IMR-90 (cell line): Measurements from ENCODE around the gene DYSF. TPM values are rescaled to one million over a fixed set of nuclear protein-coding genes. Genes with fewer than 3 reads are reported as not detected.

ENCODE experiments used
- ATAC-seq: fragments of 200-7000 bp; cut with Tn5 transposase; 2 replicates; pipeline ENCODE4 v1.9.1; 2020; ENCODE audit warnings: low read depth, mild to moderate bottlenecking, moderate library complexity
- BruUV-seq: library from RNA; stranded (reverse); fragments of 400-500 nt; replicated peaks from 2 replicates; lab custom pipeline; 2021; lab: Mats Ljungman, UMichigan
- CTCF ChIA-PET: fragments of 300-600 bp; formaldehyde crosslinking; extraction: SDS; loops from one replicate; lab custom pipeline; 2021; ENCODE audit warnings: antibody characterized with exemption; lab: Yijun Ruan, JAX
- POLR2A ChIA-PET: fragments of 300-600 bp; sonication (Branson Sonifier 250); formaldehyde crosslinking; loops from one replicate; lab custom pipeline; 2022; ENCODE audit warnings: antibody characterized with exemption; ENCODE audit not compliant: unreplicated experiment; lab: Charles Lee
- DNase-seq: peaks from one replicate; pipeline ENCODE4 v3.0.0; 2013
- H2AFZ ChIP-seq: replicated peaks from 2 replicates; pipeline ENCODE3; 2013; ENCODE audit warnings: low read length, mild to moderate bottlenecking; ENCODE audit not compliant: poor library complexity
- H2AK5ac ChIP-seq: 2 replicates; pipeline ENCODE4 v1.6.1; 2013; ENCODE audit warnings: low read depth, low read length, inconsistent platforms
- H2AK9ac ChIP-seq: replicated peaks from 2 replicates; pipeline ENCODE3; 2013; ENCODE audit warnings: mild to moderate bottlenecking, low read depth, low read length, moderate library complexity; ENCODE audit not compliant: poor library complexity
- H2BK120ac ChIP-seq: 2 replicates; pipeline ENCODE4 v1.6.1; 2013; ENCODE audit warnings: low read depth, low read length, inconsistent platforms
- H2BK15ac ChIP-seq: 3 replicates; pipeline ENCODE4 v1.6.1; 2013; ENCODE audit warnings: low read depth, low read length, inconsistent platforms
- H2BK20ac ChIP-seq: 2 replicates; pipeline ENCODE4 v1.6.1; 2013; ENCODE audit warnings: low read depth, mild to moderate bottlenecking, inconsistent platforms, low read length, moderate library complexity
- H2BK5ac ChIP-seq: 2 replicates; pipeline ENCODE4 v1.6.1; 2013; ENCODE audit warnings: mild to moderate bottlenecking, low read depth, low read length, inconsistent platforms; ENCODE audit not compliant: poor library complexity, severe bottlenecking
- H3K14ac ChIP-seq: replicated peaks from 2 replicates; pipeline ENCODE4 v1.6.1; 2013; ENCODE audit warnings: low read depth, low read length, inconsistent platforms
- H3K18ac ChIP-seq: 2 replicates; pipeline ENCODE4 v1.6.1; 2013; ENCODE audit warnings: low read depth, low read length, control low read depth
- H3K23ac ChIP-seq: 2 replicates; pipeline ENCODE4 v1.6.1; 2013; ENCODE audit warnings: low read depth, low read length, inconsistent platforms
- H3K27ac ChIP-seq: 2 replicates; pipeline ENCODE4 v1.5.1; 2013; ENCODE audit warnings: mild to moderate bottlenecking, control low read depth, low read length; ENCODE audit not compliant: insufficient read depth
- H3K27me3 ChIP-seq: 2 replicates; pipeline ENCODE4 v1.6.1; 2013; ENCODE audit warnings: low read length; ENCODE audit not compliant: control insufficient read depth, insufficient read depth
- H3K36me3 ChIP-seq: 2 replicates; pipeline ENCODE4 v1.6.1; 2013; ENCODE audit warnings: low read length, mixed read lengths; ENCODE audit not compliant: control insufficient read depth, insufficient read depth
- H3K4ac ChIP-seq: 2 replicates; pipeline ENCODE4 v1.6.1; 2013; ENCODE audit warnings: low read depth, low read length, inconsistent platforms
- H3K4me1 ChIP-seq: 2 replicates; pipeline ENCODE4 v1.6.1; 2013; ENCODE audit warnings: low read length, mixed read lengths; ENCODE audit not compliant: control insufficient read depth, insufficient read depth
- H3K4me2 ChIP-seq: 2 replicates; pipeline ENCODE4 v1.6.1; 2013; ENCODE audit warnings: low read depth, mild to moderate bottlenecking, control low read depth, low read length, moderate library complexity
- H3K4me3 ChIP-seq: 2 replicates; pipeline ENCODE4 v1.5.1; 2013; ENCODE audit warnings: low read depth, mild to moderate bottlenecking, control low read depth, low read length, moderate library complexity; ENCODE audit not compliant: insufficient read depth
- H3K56ac ChIP-seq: 2 replicates; pipeline ENCODE4 v1.6.1; 2013; ENCODE audit warnings: low read length, inconsistent platforms; ENCODE audit not compliant: insufficient read depth; ENCODE audit errors: extremely low read depth
- H3K79me1 ChIP-seq, 2 experiments: 2 replicates each; pipeline ENCODE4 v1.6.1; 2013; ENCODE audit warnings: low read length in 2 of 2, inconsistent platforms in 1 of 2, low read depth in 1 of 2
- H3K9ac ChIP-seq: 2 replicates; pipeline ENCODE4 v1.6.1; 2013; ENCODE audit warnings: low read depth, low read length, control low read depth
- H3K9me1 ChIP-seq: 2 replicates; pipeline ENCODE4 v1.6.1; 2013; ENCODE audit warnings: low read length, inconsistent platforms; ENCODE audit not compliant: insufficient read depth
- H3K9me3 ChIP-seq: 2 replicates; pipeline ENCODE4 v1.6.1; 2013; ENCODE audit warnings: low read length; ENCODE audit not compliant: control insufficient read depth, insufficient read depth
- H4K20me1 ChIP-seq: 2 replicates; pipeline ENCODE4 v1.6.1; 2013; ENCODE audit warnings: low read length, inconsistent platforms; ENCODE audit not compliant: insufficient read depth
- H4K5ac ChIP-seq: 2 replicates; pipeline ENCODE4 v1.6.1; 2013; ENCODE audit warnings: mild to moderate bottlenecking, low read depth, low read length, control low read depth
- H4K8ac ChIP-seq, 2 experiments: 2 replicates each; pipeline ENCODE4 v1.6.1; 2013; ENCODE audit warnings: low read depth in 2 of 2, low read length in 2 of 2, control low read depth in 1 of 2, inconsistent platforms in 1 of 2
- H4K91ac ChIP-seq: 2 replicates; pipeline ENCODE4 v1.6.1; 2013; ENCODE audit warnings: low read depth, low read length, inconsistent platforms; ENCODE audit not compliant: insufficient read depth
- CEBPB ChIP-seq: IDR thresholded peaks from 2 replicates; pipeline ENCODE4 v1.6.1; 2012; ENCODE audit warnings: low read depth, low read length, improper control_type of control experiment
- CHD1 ChIP-seq: IDR thresholded peaks from 2 replicates; pipeline ENCODE4 v1.6.1; 2012; ENCODE audit warnings: low read depth, low read length, improper control_type of control experiment
- FOS ChIP-seq: fragments of 150-350 bp; IDR thresholded peaks from 2 replicates; pipeline ENCODE4 v1.6.1; 2016; ENCODE audit warnings: low read depth, low read length
- MAFK ChIP-seq: IDR thresholded peaks from 2 replicates; pipeline ENCODE4 v1.6.1; 2012; ENCODE audit warnings: low read depth, low read length, improper control_type of control experiment
- MAZ ChIP-seq: IDR thresholded peaks from 2 replicates; pipeline ENCODE4 v1.6.1; 2012; ENCODE audit warnings: low read depth, mild to moderate bottlenecking, low read length, improper control_type of control experiment, moderate library complexity, borderline replicate concordance
- RAD21 ChIP-seq: IDR thresholded peaks from 2 replicates; pipeline ENCODE4 v1.6.1; 2012; ENCODE audit warnings: low read length, improper control_type of control experiment
- RCOR1 ChIP-seq: IDR thresholded peaks from 2 replicates; pipeline ENCODE4 v1.6.1; 2012; ENCODE audit warnings: mild to moderate bottlenecking, low read length, improper control_type of control experiment; ENCODE audit not compliant: insufficient replicate concordance
- RFX5 ChIP-seq: IDR thresholded peaks from 2 replicates; pipeline ENCODE4 v1.8.0; 2012; ENCODE audit warnings: low read depth, mild to moderate bottlenecking, low read length, moderate library complexity
- SMC3 ChIP-seq: fragments of 150-350 bp; IDR thresholded peaks from 2 replicates; pipeline ENCODE4 v1.6.1; 2016; ENCODE audit warnings: low read depth, mild to moderate bottlenecking, antibody characterized with exemption, low read length, moderate library complexity
- WGBS, 2 experiments: methylation state at CpG; one replicate each; pipeline versions ENCODE4 v1.1.5 to v1.1.7; 2013; ENCODE audit warnings: missing lambda C conversion rate in 2 of 2; ENCODE audit not compliant: insufficient read length in 1 of 2; ENCODE audit errors: extremely low coverage in 2 of 2; 5-methylcytosine and 5-hydroxymethylcytosine counted together
- dilution Hi-C: fragments of 300-500 bp; cut with HindIII; formaldehyde crosslinking; loops from one replicate; pipeline ENCODE4 v1.14.3; 2018; ENCODE audit warnings: low sequenced_read_pairs; ENCODE audit not compliant: unreplicated experiment
- in situ Hi-C: fragments of 300-500 bp; cut with MboI; formaldehyde crosslinking; loops from 3 replicates; pipeline ENCODE4 v1.14.3; 2019; ENCODE audit warnings: low sequenced_read_pairs, inconsistent platforms, mixed read lengths
- intact Hi-C: fragments of 100-400 bp; cut with micrococcal nuclease; formaldehyde crosslinking; loops from 2 replicates; pipeline ENCODE4 v1.10.0; 2022
- polyA plus RNA-seq, 3 experiments: library from polyadenylated mRNA; depleted of rRNA; stranded (reverse); fragments of >200 nt; gene quantifications; 2 replicates each; pipeline ENCODE4 v1.2.3, GENCODE V29; 2012; ENCODE audit warnings: low replicate concordance in 1 of 3
- total RNA-seq: library from RNA; depleted of rRNA; stranded (reverse); fragments of >200 nt; gene quantifications from 2 replicates; pipeline ENCODE4 v1.2.3, GENCODE V29; 2012
- TF ChIP-seq, protein P1 (sequence below): fragments of 150-350 bp; IDR thresholded peaks from 2 replicates; pipeline ENCODE4 v1.6.1; 2016; ENCODE audit warnings: low read depth, mild to moderate bottlenecking, low read length, moderate library complexity, borderline replicate concordance

The DYSF gene
- total and polyA plus RNA-seq, 2 of the 4 experiments (the other 2 are of a cell fraction): 0.09 to 0.18 TPM

DNA sequence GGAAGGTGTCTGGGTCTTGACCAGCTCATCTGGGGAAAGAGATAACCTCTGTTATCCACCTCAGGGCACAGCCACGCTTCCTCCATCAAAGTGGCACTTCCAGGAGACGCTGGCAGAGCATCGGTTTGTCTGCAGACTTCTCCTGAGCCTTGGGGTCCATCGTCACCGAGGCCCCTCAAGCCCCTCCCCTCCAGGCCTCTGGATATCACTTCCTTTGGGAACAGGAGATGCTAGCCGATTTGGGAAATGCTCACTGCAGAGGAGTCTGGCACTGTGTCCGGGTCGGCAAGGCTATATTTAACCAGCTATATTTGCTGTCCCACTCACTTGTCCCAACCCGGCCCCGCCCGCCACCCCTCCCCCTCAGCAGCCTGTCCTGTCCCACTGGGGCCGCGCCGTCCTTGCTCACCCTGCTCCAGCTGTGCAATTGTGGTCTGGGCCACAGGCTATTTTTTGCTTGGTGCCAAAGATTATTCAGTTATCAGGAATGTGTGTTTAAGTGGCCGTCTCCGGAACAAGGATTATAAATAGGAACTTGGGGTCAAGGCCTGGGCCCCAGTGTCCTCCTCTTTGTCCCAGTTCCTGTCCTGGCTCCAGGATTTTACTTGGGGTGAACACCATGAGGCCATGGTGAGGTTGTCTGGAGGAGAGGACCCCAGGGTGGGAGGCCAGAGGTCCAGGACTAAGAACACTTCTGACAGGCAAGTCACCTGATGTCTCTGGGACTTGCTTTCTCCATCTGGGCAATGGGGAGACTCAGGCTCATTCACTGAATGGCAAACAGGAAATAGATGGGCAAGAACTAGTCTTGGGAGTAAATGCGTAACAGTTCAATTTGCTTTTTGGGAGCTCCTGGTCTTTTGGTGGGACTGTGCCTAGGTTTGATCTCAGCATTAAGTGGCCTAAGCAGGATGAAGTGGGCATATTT lies 263.6 kb downstream of the DYSF start (continued):
- TF ChIP-seq MAFK (no peak), SMC3 (no peak), RAD21 (no peak)

GRCh38 chr2:71718686-71719085 lies 265.3 kb downstream of the DYSF start:
- Histone ChIP-seq H2BK15ac (no peak overlapping the region), H2AFZ (no peak overlapping the region), H2BK20ac (0 out of 2 replicates have a peak overlapping the region, but pooled peaks have one; percentile 34), H4K20me1 (peaks cover 6% of the 10 kb centered on the region; the same call in 1 of the 2 replicates), H3K4ac (no peak overlapping the region), H3K36me3 (no peaks in the 10 kb centered on the region), H3K27me3 (peaks cover 9% of the 10 kb centered on the region), H3K4me2 (no peak overlapping the region), H3K9me1 (peaks cover 18% of the 10 kb centered on the region; the same call in 1 of the 2 replicates), H3K14ac (no peak overlapping the region), H3K27ac (no peak overlapping the region), H2BK120ac (no peak overlapping the region), H2AK5ac (no peak overlapping the region), H3K4me1 (peaks cover 12% of the 10 kb centered on the region), H2AK9ac (no peak overlapping the region), H3K18ac (no peak overlapping the region), H3K56ac (no peak overlapping the region), H4K91ac (no peak overlapping the region), H4K8ac (no peak overlapping the region), H3K4me3 (no peak overlapping the region), H2BK5ac (no peak overlapping the region), H3K79me1 (no peaks in the 10 kb centered on the region), H4K5ac (no peak overlapping the region), H3K9ac (no peak overlapping the region), H3K9me3 (no peaks in the 10 kb centered on the region), H3K23ac (no peak overlapping the region)
- dilution Hi-C loops (no loop called here), intact Hi-C loops (no loop called here), in situ Hi-C loops (no loop called here)
- WGBS, 2 experiments: 60% methylated on average over 1 of the region's 1 CpG; no CpG with 5 or more reads in 1 of the 2 experiments
- no peak for DNase-seq
- no peak for ATAC-seq
- no TSS peak for BruUV-seq
- ChIA-PET POLR2A (no interaction called here), CTCF (no interaction called here)
- TF ChIP-seq FOS (no peak), RCOR1 (no peak), CHD1 (no peak), MAZ (no peak), RFX5 (no peak), CEBPB (no peak)
- TF ChIP-seq, protein P1, sequence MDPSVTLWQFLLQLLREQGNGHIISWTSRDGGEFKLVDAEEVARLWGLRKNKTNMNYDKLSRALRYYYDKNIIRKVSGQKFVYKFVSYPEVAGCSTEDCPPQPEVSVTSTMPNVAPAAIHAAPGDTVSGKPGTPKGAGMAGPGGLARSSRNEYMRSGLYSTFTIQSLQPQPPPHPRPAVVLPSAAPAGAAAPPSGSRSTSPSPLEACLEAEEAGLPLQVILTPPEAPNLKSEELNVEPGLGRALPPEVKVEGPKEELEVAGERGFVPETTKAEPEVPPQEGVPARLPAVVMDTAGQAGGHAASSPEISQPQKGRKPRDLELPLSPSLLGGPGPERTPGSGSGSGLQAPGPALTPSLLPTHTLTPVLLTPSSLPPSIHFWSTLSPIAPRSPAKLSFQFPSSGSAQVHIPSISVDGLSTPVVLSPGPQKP: no peak
